PC-3 (cell line): ENCODE data around the gene IFT43.

Source experiments
- EZH2 ChIP-seq: fragments of 300-600 bp; sonication (generic); IDR thresholded peaks from one replicate; pipeline ENCODE4 v1.6.1; 2017; ENCODE audit warnings: antibody characterized with exemption, mild to moderate bottlenecking, low read length; ENCODE audit not compliant: unreplicated experiment
- EZH2phosphoT487 ChIP-seq: fragments of 300-600 bp; sonication (generic); IDR thresholded peaks from 2 replicates; pipeline ENCODE4 v1.6.1; 2018; ENCODE audit warnings: mild to moderate bottlenecking, antibody characterized with exemption, low read length, borderline replicate concordance
- TF ChIP-seq, protein P1 (sequence below): fragments of 300-600 bp; sonication (generic); conservative IDR thresholded peaks from 2 replicates; pipeline ENCODE4 v1.5.1; 2017; ENCODE audit warnings: antibody characterized with exemption, low read depth, mild to moderate bottlenecking, low read length

- TF ChIP-seq, protein P1, sequence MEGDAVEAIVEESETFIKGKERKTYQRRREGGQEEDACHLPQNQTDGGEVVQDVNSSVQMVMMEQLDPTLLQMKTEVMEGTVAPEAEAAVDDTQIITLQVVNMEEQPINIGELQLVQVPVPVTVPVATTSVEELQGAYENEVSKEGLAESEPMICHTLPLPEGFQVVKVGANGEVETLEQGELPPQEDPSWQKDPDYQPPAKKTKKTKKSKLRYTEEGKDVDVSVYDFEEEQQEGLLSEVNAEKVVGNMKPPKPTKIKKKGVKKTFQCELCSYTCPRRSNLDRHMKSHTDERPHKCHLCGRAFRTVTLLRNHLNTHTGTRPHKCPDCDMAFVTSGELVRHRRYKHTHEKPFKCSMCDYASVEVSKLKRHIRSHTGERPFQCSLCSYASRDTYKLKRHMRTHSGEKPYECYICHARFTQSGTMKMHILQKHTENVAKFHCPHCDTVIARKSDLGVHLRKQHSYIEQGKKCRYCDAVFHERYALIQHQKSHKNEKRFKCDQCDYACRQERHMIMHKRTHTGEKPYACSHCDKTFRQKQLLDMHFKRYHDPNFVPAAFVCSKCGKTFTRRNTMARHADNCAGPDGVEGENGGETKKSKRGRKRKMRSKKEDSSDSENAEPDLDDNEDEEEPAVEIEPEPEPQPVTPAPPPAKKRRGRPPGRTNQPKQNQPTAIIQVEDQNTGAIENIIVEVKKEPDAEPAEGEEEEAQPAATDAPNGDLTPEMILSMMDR: no peak
- TF ChIP-seq EZH2phosphoT487 (no peak), EZH2 (no peak)
These were observed 88.2 kb downstream of the IFT43 start for GRCh38 chr14:76073717-76074116.
